ENCODE results near the gene TEX44. TPM values are rescaled to one million over a fixed set of nuclear protein-coding genes. Genes with fewer than 3 reads are reported as not detected.

The TEX44 gene
- total RNA-seq, 1 experiment from 2014 or later: not detected

- Histone ChIP-seq H3K27me3 (ENCODE audit: insufficient read depth, low read length) (no peaks in the 10 kb centered on the region), H3K9me3 (ENCODE audit: control insufficient read depth in 1 of 2, insufficient read depth in 1 of 2, low read depth in 1 of 2, low read length in 2 of 2) (no peaks in the 10 kb centered on the region), H4K20me1 (ENCODE audit: insufficient read depth) (no peaks in the 10 kb centered on the region), H3K36me3 (ENCODE audit: control insufficient read depth in 1 of 2, insufficient read depth in 2 of 2, low read length in 2 of 2) (no peaks in the 10 kb centered on the region), H2AFZ (ENCODE audit: low read depth, low read length, poor library complexity, severe bottlenecking) (peak overlapping the region; percentile 54), H3K9ac (ENCODE audit: low read length) (0 out of 2 replicates have a peak overlapping the region, but pooled peaks have one; percentile 10), H3K4me3 (replicated peaks in 1 of 2; ENCODE audit: low read depth in 1 of 2, low read length in 2 of 2) (no peak overlapping the region), H3K4me2 (ENCODE audit: low read length) (no peak overlapping the region), H3K4me1 (ENCODE audit: control insufficient read depth in 1 of 2, insufficient read depth in 2 of 2, low read length in 2 of 2) (peaks cover 16 to 37% of the 10 kb centered on the region in 2 experiments; a peak in 3 of 4 replicates), H3K79me2 (ENCODE audit: insufficient read depth, low read length) (no peaks in the 10 kb centered on the region), H3K9me2 (ENCODE audit: insufficient read depth) (no peaks in the 10 kb centered on the region), H3K27ac (ENCODE audit: low read depth, low read length) (no peak overlapping the region)
- no TSS peak for BruUV-seq (replicated peaks)
- intact Hi-C loops (cut with micrococcal nuclease): no loop called here
- ATAC-seq (no peak), DNase-seq (ENCODE audit: low read depth, low spot score) (no peak)
- POLR2A ChIA-PET: interaction anchor here (0.9 to 1.9 kb wide), 2 partner anchors 10 kb away, joined by 4 to 9 read pairs; no protein-coding TSS in a partner anchor
- RAD21 ChIA-PET (ENCODE audit: low non-redundant PET in 1 of 2, low total read pairs in 2 of 2, uncharacterized antibody in 2 of 2, unreplicated experiment in 2 of 2): no interaction called here
- CTCF ChIA-PET: no interaction called here
- TF ChIP-seq SIN3A (IDR thresholded peaks at IDR 0.05; ENCODE audit: low read depth): no peak
- no peak for TF ChIP-seq SP1 (IDR thresholded peaks at IDR 0.05; ENCODE audit: low read depth)
- no peak for TF ChIP-seq POLR2A (IDR thresholded peaks at IDR 0.05; ENCODE audit: borderline replicate concordance, extremely low read depth, insufficient read depth, insufficient read length)
- TF ChIP-seq TCF7L2 (IDR thresholded peaks at IDR 0.05; ENCODE audit: borderline replicate concordance, extremely low read depth, insufficient read depth, insufficient read length): no peak
- TF ChIP-seq ZNF274 (IDR thresholded peaks at IDR 0.05; ENCODE audit: low read depth, low read length): no peak
- TF ChIP-seq EGR1 (IDR thresholded peaks at IDR 0.05; ENCODE audit: low read depth): no peak
- no peak for TF ChIP-seq RAD21 (IDR thresholded peaks at IDR 0.05; ENCODE audit: low read depth)
- TF ChIP-seq CEBPB (IDR thresholded peaks at IDR 0.05; ENCODE audit: low read depth): no peak
- TF ChIP-seq POLR2AphosphoS5 (IDR thresholded peaks at IDR 0.05; ENCODE audit: low read depth, low read length): no peak
- TF ChIP-seq, protein P1, sequence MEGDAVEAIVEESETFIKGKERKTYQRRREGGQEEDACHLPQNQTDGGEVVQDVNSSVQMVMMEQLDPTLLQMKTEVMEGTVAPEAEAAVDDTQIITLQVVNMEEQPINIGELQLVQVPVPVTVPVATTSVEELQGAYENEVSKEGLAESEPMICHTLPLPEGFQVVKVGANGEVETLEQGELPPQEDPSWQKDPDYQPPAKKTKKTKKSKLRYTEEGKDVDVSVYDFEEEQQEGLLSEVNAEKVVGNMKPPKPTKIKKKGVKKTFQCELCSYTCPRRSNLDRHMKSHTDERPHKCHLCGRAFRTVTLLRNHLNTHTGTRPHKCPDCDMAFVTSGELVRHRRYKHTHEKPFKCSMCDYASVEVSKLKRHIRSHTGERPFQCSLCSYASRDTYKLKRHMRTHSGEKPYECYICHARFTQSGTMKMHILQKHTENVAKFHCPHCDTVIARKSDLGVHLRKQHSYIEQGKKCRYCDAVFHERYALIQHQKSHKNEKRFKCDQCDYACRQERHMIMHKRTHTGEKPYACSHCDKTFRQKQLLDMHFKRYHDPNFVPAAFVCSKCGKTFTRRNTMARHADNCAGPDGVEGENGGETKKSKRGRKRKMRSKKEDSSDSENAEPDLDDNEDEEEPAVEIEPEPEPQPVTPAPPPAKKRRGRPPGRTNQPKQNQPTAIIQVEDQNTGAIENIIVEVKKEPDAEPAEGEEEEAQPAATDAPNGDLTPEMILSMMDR (IDR thresholded peaks at IDR 0.05 in 2 of 3, conservative IDR thresholded peaks at IDR 0.05 in 1 of 3; ENCODE audit: borderline replicate concordance in 1 of 3, insufficient read depth in 1 of 3, low read depth in 2 of 3, low read length in 2 of 3): no peak
- TF ChIP-seq SRF (IDR thresholded peaks at IDR 0.05; ENCODE audit: low read depth): no peak
- no peak for TF ChIP-seq JUND (IDR thresholded peaks at IDR 0.05)
- no peak for TF ChIP-seq ATF3 (IDR thresholded peaks at IDR 0.05)
- TF ChIP-seq, protein P2, sequence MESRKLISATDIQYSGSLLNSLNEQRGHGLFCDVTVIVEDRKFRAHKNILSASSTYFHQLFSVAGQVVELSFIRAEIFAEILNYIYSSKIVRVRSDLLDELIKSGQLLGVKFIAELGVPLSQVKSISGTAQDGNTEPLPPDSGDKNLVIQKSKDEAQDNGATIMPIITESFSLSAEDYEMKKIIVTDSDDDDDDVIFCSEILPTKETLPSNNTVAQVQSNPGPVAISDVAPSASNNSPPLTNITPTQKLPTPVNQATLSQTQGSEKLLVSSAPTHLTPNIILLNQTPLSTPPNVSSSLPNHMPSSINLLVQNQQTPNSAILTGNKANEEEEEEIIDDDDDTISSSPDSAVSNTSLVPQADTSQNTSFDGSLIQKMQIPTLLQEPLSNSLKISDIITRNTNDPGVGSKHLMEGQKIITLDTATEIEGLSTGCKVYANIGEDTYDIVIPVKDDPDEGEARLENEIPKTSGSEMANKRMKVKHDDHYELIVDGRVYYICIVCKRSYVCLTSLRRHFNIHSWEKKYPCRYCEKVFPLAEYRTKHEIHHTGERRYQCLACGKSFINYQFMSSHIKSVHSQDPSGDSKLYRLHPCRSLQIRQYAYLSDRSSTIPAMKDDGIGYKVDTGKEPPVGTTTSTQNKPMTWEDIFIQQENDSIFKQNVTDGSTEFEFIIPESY (IDR thresholded peaks at IDR 0.05; ENCODE audit: extremely low read depth, insufficient replicate concordance, low read length): no peak
These were observed 40.0 kb downstream of the TEX44 start for GRCh38 chr2:231632559-231633142.
